ENCODE data around the gene WDR59. TPM values are rescaled to one million over a fixed set of nuclear protein-coding genes. Genes with fewer than 3 reads are reported as not detected.

The WDR59 gene
- total and polyA plus RNA-seq, 2 donors from 2014 or later = 32.6 to 60.0 TPM

DNA sequence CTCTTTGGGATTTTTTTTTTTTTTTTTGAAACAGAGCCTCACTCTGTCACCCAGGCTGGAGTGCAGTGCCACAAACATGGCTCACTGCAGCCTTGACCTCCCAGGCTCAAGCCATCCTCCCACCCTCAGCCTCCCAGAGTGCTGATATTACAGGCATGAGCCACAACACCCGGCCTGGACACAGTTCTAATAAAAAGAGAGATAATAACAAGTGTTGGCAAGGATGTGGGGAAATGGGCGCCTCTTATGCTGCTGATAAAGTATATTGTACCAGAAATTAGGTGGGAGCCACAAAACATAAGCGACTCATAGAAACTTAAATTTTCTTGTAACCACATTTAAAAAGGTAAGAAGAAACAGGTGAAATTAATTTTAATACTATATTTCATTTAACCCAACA lies 159.9 kb downstream of the WDR59 start:
- H3K4me3 ChIP-seq (ENCODE audit: low read length in 3 of 3) = no peak overlapping the region
- H3K9ac ChIP-seq (ENCODE audit: low read length in 3 of 3) = no peak overlapping the region
- no peak for FAIRE-seq
- TF ChIP-seq, protein P1, sequence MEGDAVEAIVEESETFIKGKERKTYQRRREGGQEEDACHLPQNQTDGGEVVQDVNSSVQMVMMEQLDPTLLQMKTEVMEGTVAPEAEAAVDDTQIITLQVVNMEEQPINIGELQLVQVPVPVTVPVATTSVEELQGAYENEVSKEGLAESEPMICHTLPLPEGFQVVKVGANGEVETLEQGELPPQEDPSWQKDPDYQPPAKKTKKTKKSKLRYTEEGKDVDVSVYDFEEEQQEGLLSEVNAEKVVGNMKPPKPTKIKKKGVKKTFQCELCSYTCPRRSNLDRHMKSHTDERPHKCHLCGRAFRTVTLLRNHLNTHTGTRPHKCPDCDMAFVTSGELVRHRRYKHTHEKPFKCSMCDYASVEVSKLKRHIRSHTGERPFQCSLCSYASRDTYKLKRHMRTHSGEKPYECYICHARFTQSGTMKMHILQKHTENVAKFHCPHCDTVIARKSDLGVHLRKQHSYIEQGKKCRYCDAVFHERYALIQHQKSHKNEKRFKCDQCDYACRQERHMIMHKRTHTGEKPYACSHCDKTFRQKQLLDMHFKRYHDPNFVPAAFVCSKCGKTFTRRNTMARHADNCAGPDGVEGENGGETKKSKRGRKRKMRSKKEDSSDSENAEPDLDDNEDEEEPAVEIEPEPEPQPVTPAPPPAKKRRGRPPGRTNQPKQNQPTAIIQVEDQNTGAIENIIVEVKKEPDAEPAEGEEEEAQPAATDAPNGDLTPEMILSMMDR (IDR thresholded peaks at IDR 0.05; ENCODE audit: borderline replicate concordance, extremely low read depth, insufficient read depth) = no peak
- H3K27me3 ChIP-seq (ENCODE audit: control insufficient read depth, insufficient read depth, low read length) = no peaks in the 10 kb centered on the region
- peaks cover 0 to 2% (median 0%) of the 10 kb centered on the region in 3 donors for H3K9me3 ChIP-seq (ENCODE audit: control insufficient read depth in 2 of 3, insufficient read depth in 1 of 3, low read length in 3 of 3)
- no peaks in the 10 kb centered on the region for H3K36me3 ChIP-seq (ENCODE audit: control insufficient read depth in 2 of 3, insufficient read depth in 3 of 3, low read length in 3 of 3)
- no peak overlapping the region for H3K27ac ChIP-seq (ENCODE audit: low read depth in 2 of 2, low read length in 2 of 2)
- intact Hi-C loops (cut with DNase I) = no loop called here
- H3K4me1 ChIP-seq (ENCODE audit: control insufficient read depth in 2 of 3, insufficient read depth in 2 of 3, low read depth in 1 of 3, low read length in 3 of 3) = no peaks in the 10 kb centered on the region
- DNase-seq = no peak

Other genes starting within 250 kb of the WDR59 start
- 4.2 TPM for gene FA2H, start 210.3 kb downstream of the WDR59 start, total RNA-seq
- 10.3 TPM for gene FA2H, start 210.3 kb downstream of the WDR59 start, polyA plus RNA-seq (ENCODE audit: insufficient read depth, low read depth, low replicate concordance)
- 23.1 TPM for gene ZNRF1, start 13.9 kb upstream of the WDR59 start, total RNA-seq
- gene ZNRF1, start 13.9 kb upstream of the WDR59 start, polyA plus RNA-seq (ENCODE audit: insufficient read depth, low read depth, low replicate concordance) = 10.8 TPM
- gene LDHD, start 131.7 kb upstream of the WDR59 start, total RNA-seq = 14.7 TPM
- 73.3 TPM for gene LDHD, start 131.7 kb upstream of the WDR59 start, polyA plus RNA-seq (ENCODE audit: insufficient read depth, low read depth, low replicate concordance)
- gene ZFP1, start 163.4 kb upstream of the WDR59 start, total RNA-seq = 9.2 TPM
- 4.6 TPM for gene ZFP1, start 163.4 kb upstream of the WDR59 start, polyA plus RNA-seq (ENCODE audit: insufficient read depth, low read depth, low replicate concordance)
- gene CTRB2, start 222.0 kb upstream of the WDR59 start, total RNA-seq = not detected
- not detected for gene CTRB2, start 222.0 kb upstream of the WDR59 start, polyA plus RNA-seq (ENCODE audit: insufficient read depth, low read depth, low replicate concordance)
- not detected for gene CTRB1, start 233.9 kb upstream of the WDR59 start, total RNA-seq
- not detected for gene CTRB1, start 233.9 kb upstream of the WDR59 start, polyA plus RNA-seq (ENCODE audit: insufficient read depth, low read depth, low replicate concordance)